HG02610 (cell line): ENCODE data around the gene DUSP12.
"Not testable (repeated sequence)": the region's sequence is repeated elsewhere in the genome, so short reads cannot be mapped to it uniquely, and the experiment has no call there.

ENCODE experiments used
- ATAC-seq: cut with Tn5 transposase; IDR thresholded peaks from one replicate; pipeline ENCODE4 v1.9.1; 2021; ENCODE audit warnings: mild to moderate bottlenecking, moderate library complexity; ENCODE audit not compliant: unreplicated experiment

Gene DUSP12

GRCh38 chr1:161768461-161768860, 18.9 kb downstream of the DUSP12 start:
- ATAC-seq = no peak

GRCh38 chr1:161768986-161769672, 19.5 kb downstream of the DUSP12 start:
- ATAC-seq = no peak

GRCh38 chr1:161769673-161770045, 20.1 kb downstream of the DUSP12 start:
- ATAC-seq = not testable (repeated sequence)

- no peak for ATAC-seq
Measured at GRCh38 chr1:161770250-161770649, 20.7 kb downstream of the DUSP12 start.

- no peak for ATAC-seq
Measured at GRCh38 chr1:161771161-161771560, 21.6 kb downstream of the DUSP12 start.

- ATAC-seq = no peak
Measured at GRCh38 chr1:161771973-161772372, 22.4 kb downstream of the DUSP12 start.

GRCh38 chr1:161772397-161772796, 22.8 kb downstream of the DUSP12 start:
- no peak for ATAC-seq

GRCh38 chr1:161773791-161774190, 24.2 kb downstream of the DUSP12 start:
- no peak for ATAC-seq

- ATAC-seq = no peak
Measured at GRCh38 chr1:161777261-161777660, 27.7 kb downstream of the DUSP12 start.

GRCh38 chr1:161778522-161778921, 28.9 kb downstream of the DUSP12 start:
- no peak for ATAC-seq

GRCh38 chr1:161779393-161779792, 29.8 kb downstream of the DUSP12 start:
- no peak for ATAC-seq

GRCh38 chr1:161781995-161782394, 32.4 kb downstream of the DUSP12 start:
- ATAC-seq = peak; percentile 36

- no peak for ATAC-seq
Measured at GRCh38 chr1:161782886-161783285, 33.3 kb downstream of the DUSP12 start.

GRCh38 chr1:161784968-161785367, 35.4 kb downstream of the DUSP12 start:
- no peak for ATAC-seq

GRCh38 chr1:161787355-161787754, 37.8 kb downstream of the DUSP12 start:
- ATAC-seq = no peak

- ATAC-seq = no peak
Measured at GRCh38 chr1:161790587-161791317, 41.2 kb downstream of the DUSP12 start.

GRCh38 chr1:161791904-161792655, 42.5 kb downstream of the DUSP12 start:
- no peak for ATAC-seq

GRCh38 chr1:161792740-161793139, 43.2 kb downstream of the DUSP12 start:
- ATAC-seq = peak; percentile 80

GRCh38 chr1:161799792-161800191, 50.2 kb downstream of the DUSP12 start:
- ATAC-seq = no peak

- no peak for ATAC-seq
Measured at GRCh38 chr1:161801955-161802354, 52.4 kb downstream of the DUSP12 start.

GRCh38 chr1:161803181-161803580, 53.6 kb downstream of the DUSP12 start:
- no peak for ATAC-seq
